ENCODE results near the gene MRPL23.

MRPL23 gene

DNA sequence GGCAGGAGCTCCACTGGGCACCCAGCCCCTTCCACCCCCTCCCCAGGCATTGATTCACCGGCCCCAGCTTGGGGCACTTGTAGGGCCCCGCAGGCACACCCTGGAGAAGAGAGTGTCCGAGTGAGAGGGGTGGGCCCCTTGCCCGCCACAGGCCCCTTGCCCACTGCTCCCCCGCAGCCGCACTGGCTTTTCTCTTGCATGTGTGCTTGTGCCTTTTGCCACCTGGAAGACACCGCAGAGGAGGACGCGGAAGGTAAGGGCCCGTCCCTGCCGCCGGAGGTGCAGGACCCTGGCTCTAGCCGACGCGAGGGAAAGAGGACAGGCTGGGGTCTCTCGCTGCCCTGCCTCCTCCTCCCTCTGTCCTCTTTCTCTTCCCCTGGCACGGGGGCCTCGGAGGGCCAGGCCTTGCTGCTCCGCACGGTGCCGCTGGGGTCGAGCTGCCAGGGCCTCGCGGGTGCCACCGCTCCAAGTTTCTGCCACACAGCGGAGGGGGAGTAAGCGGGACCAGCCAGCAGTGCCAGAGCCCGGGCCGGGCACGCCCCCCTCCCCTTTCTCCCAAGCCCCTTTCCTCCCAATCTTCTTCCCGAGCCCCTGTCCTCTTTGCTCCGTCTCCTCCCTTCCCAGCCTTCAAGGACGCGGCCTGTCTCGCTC lies 18.1 kb upstream of the MRPL23 start:
- H2BK12ac ChIP-seq (ENCODE audit: low read length in 2 of 2): no peak overlapping the region
- H3K27me3 ChIP-seq (ENCODE audit: control insufficient read depth in 1 of 2, insufficient read depth in 1 of 2, low read length in 2 of 2): peaks cover 13 to 25% of the 10 kb centered on the region in 2 experiments
- no peak overlapping the region for H3K14ac ChIP-seq (ENCODE audit: low read length in 2 of 2)
- no peak overlapping the region for H3K4me3 ChIP-seq (ENCODE audit: insufficient read depth in 1 of 2, low read depth in 1 of 2, low read length in 2 of 2)
- no peak overlapping the region for H2AK5ac ChIP-seq (ENCODE audit: low read length, severe bottlenecking)
- no peak overlapping the region for H4K8ac ChIP-seq (ENCODE audit: low read length)
- H3K4me1 ChIP-seq (ENCODE audit: control insufficient read depth, insufficient read depth, low read depth, low read length): peaks cover 17% of the 10 kb centered on the region
- peak overlapping the region; percentile 12 for H2BK15ac ChIP-seq (ENCODE audit: low read depth, poor library complexity, severe bottlenecking)
- no peak overlapping the region for H3K18ac ChIP-seq (ENCODE audit: low read depth in 1 of 2, low read length in 2 of 2)
- no peak overlapping the region for H2BK120ac ChIP-seq (ENCODE audit: low read depth, low read length)
- no peak overlapping the region for H3K27ac ChIP-seq (ENCODE audit: low read length, poor library complexity, severe bottlenecking)
- H3K4ac ChIP-seq (ENCODE audit: low read depth in 1 of 2, low read length in 2 of 2): no peak overlapping the region
- H4K91ac ChIP-seq (ENCODE audit: low read length): no peak overlapping the region
- no peaks in the 10 kb centered on the region for H3K79me1 ChIP-seq (replicated peaks; ENCODE audit: low read length, poor library complexity, severe bottlenecking)
- H3K9me3 ChIP-seq (ENCODE audit: control insufficient read depth, low read length): no peaks in the 10 kb centered on the region
- WGBS: 89% methylated on average over 35 of the region's 35 CpGs
- H3K23ac ChIP-seq (ENCODE audit: low read length in 2 of 2): no peak overlapping the region
- H2AFZ ChIP-seq (ENCODE audit: low read depth, low read length): no peak overlapping the region
- H3K36me3 ChIP-seq (ENCODE audit: control insufficient read depth in 1 of 2, insufficient read depth in 2 of 2, low read depth in 1 of 2, low read length in 2 of 2): no peaks in the 10 kb centered on the region
- H3K9ac ChIP-seq (ENCODE audit: low read length): no peak overlapping the region
- no peak for DNase-seq
- no peak overlapping the region for H3K4me2 ChIP-seq (ENCODE audit: low read length, poor library complexity, severe bottlenecking)
- H2BK5ac ChIP-seq (ENCODE audit: low read depth, low read length, poor library complexity, severe bottlenecking): no peak overlapping the region

DNA sequence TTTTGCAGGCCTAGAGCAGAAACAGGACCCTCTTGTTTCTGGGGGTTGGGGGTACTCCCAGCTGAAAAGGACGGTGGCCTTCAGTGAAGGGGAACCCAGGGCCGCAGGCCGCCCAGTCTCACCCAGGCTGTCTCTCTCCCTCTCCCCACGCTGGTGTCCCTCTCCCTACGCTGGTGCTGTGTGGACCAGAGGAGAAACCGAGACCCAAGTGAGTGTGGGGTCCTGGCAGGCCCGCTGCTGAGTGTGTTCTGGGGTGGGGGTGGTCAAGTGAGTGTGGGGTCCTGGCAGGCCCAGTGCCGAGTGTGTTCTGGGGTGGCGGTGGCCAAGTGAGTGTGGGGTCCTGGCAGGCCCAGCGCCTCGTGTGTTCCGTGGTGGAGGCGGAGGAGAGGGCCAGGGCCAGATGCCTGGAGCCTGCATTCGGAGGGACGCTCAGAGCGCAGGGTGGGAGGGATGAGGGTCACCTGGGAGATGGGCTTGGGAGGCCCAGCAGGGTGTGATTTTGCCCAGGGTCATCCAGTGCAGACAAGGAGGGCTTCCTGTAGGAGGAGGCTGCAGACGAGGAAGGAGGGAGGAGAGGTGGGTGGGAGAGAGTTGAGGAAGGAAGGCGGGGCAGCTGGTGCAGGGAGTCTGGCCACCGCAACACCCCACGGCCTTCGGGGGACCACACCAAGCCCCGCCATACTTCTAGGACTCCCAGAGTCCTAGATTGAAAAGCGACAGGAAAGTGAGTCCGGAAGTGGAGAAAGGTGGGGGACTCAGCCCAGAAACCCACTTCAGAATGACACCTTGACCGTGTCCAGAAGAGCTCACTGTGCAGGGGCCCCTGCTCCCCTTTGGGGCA lies 17.3 kb upstream of the MRPL23 start:
- no peak overlapping the region for H2AFZ ChIP-seq (ENCODE audit: low read depth, low read length)
- 89% methylated on average over 25 of the region's 25 CpGs for WGBS

DNA sequence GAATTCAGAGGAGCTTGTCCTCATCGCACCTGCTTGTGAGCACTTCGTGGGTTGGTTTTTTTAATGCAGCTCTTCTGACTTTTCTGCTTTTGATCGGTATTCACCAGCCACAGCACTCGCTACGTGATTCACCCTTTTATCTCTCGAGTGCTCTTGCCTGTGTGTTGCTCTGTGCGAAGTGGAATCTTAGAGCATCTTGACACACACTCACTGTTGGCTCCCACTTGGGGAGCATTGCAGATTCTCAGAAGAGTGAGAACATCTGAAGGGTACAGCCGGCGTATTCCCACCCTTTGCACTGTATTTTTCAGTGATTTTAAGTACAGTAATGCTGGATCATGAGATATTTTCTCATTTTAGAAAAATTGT lies 16.7 kb upstream of the MRPL23 start:
- no peak overlapping the region for H2AK5ac ChIP-seq (ENCODE audit: low read length, severe bottlenecking)
- H3K9me3 ChIP-seq (ENCODE audit: control insufficient read depth, low read length): no peaks in the 10 kb centered on the region
- H3K18ac ChIP-seq (ENCODE audit: low read depth in 1 of 2, low read length in 2 of 2): no peak overlapping the region
- no peak for DNase-seq
- H3K9ac ChIP-seq (ENCODE audit: low read length): peak overlapping the region; percentile 59
- no peak overlapping the region for H4K8ac ChIP-seq (ENCODE audit: low read length)
- no peak overlapping the region for H2BK5ac ChIP-seq (ENCODE audit: low read depth, low read length, poor library complexity, severe bottlenecking)
- peaks cover 15% of the 10 kb centered on the region for H3K4me1 ChIP-seq (ENCODE audit: control insufficient read depth, insufficient read depth, low read depth, low read length)
- no peak overlapping the region for H2BK12ac ChIP-seq (ENCODE audit: low read length in 2 of 2)
- no peak overlapping the region for H4K91ac ChIP-seq (ENCODE audit: low read length)
- 81% methylated on average over 7 of the region's 9 CpGs for whole genome bisulfite sequencing
- H3K27ac ChIP-seq (ENCODE audit: low read length, poor library complexity, severe bottlenecking): no peak overlapping the region
- no peak overlapping the region for H3K14ac ChIP-seq (ENCODE audit: low read length in 2 of 2)
- H2BK15ac ChIP-seq (ENCODE audit: low read depth, poor library complexity, severe bottlenecking): no peak overlapping the region
- no peak overlapping the region for H3K4me3 ChIP-seq (ENCODE audit: insufficient read depth in 1 of 2, low read depth in 1 of 2, low read length in 2 of 2)
- no peak overlapping the region for H2BK120ac ChIP-seq (ENCODE audit: low read depth, low read length)
- no peak overlapping the region for H3K4ac ChIP-seq (ENCODE audit: low read depth in 1 of 2, low read length in 2 of 2)
- no peaks in the 10 kb centered on the region for H3K36me3 ChIP-seq (ENCODE audit: control insufficient read depth in 1 of 2, insufficient read depth in 2 of 2, low read depth in 1 of 2, low read length in 2 of 2)
- H3K23ac ChIP-seq (ENCODE audit: low read length in 2 of 2): no peak overlapping the region
- no peaks in the 10 kb centered on the region for H3K79me1 ChIP-seq (replicated peaks; ENCODE audit: low read length, poor library complexity, severe bottlenecking)
- H3K27me3 ChIP-seq (ENCODE audit: control insufficient read depth in 1 of 2, insufficient read depth in 1 of 2, low read length in 2 of 2): peaks cover 7 to 32% of the 10 kb centered on the region in 2 experiments
- no peak overlapping the region for H2AFZ ChIP-seq (ENCODE audit: low read depth, low read length)
- H3K4me2 ChIP-seq (ENCODE audit: low read length, poor library complexity, severe bottlenecking): no peak overlapping the region

More for the DNA sequence above, 17.3 kb upstream of the MRPL23 start:
- no peak overlapping the region for H4K91ac ChIP-seq (ENCODE audit: low read length)
- peaks cover 15% of the 10 kb centered on the region for H3K4me1 ChIP-seq (ENCODE audit: control insufficient read depth, insufficient read depth, low read depth, low read length)
- no peak overlapping the region for H2BK12ac ChIP-seq (ENCODE audit: low read length in 2 of 2)
- peaks cover 8 to 31% of the 10 kb centered on the region in 2 experiments for H3K27me3 ChIP-seq (ENCODE audit: control insufficient read depth in 1 of 2, insufficient read depth in 1 of 2, low read length in 2 of 2)
- no peak overlapping the region for H2BK5ac ChIP-seq (ENCODE audit: low read depth, low read length, poor library complexity, severe bottlenecking)
- no peak overlapping the region for H4K8ac ChIP-seq (ENCODE audit: low read length)
- no peak overlapping the region for H2BK120ac ChIP-seq (ENCODE audit: low read depth, low read length)
- peak overlapping the region in 1 of 2 experiments; percentile 1 for H3K23ac ChIP-seq (ENCODE audit: low read length in 2 of 2)
- H3K79me1 ChIP-seq (replicated peaks; ENCODE audit: low read length, poor library complexity, severe bottlenecking): no peaks in the 10 kb centered on the region
- no peak overlapping the region for H3K27ac ChIP-seq (ENCODE audit: low read length, poor library complexity, severe bottlenecking)
- H3K9ac ChIP-seq (ENCODE audit: low read length): no peak overlapping the region
- no peaks in the 10 kb centered on the region for H3K9me3 ChIP-seq (ENCODE audit: control insufficient read depth, low read length)
- no peak for DNase-seq
- H2AK5ac ChIP-seq (ENCODE audit: low read length, severe bottlenecking): no peak overlapping the region
- no peak overlapping the region for H3K4me2 ChIP-seq (ENCODE audit: low read length, poor library complexity, severe bottlenecking)
- no peak overlapping the region for H3K4ac ChIP-seq (ENCODE audit: low read depth in 1 of 2, low read length in 2 of 2)
- H3K36me3 ChIP-seq (ENCODE audit: control insufficient read depth in 1 of 2, insufficient read depth in 2 of 2, low read depth in 1 of 2, low read length in 2 of 2): no peaks in the 10 kb centered on the region
- H2BK15ac ChIP-seq (ENCODE audit: low read depth, poor library complexity, severe bottlenecking): no peak overlapping the region
- H3K18ac ChIP-seq (ENCODE audit: low read depth in 1 of 2, low read length in 2 of 2): no peak overlapping the region
- no peak overlapping the region for H3K14ac ChIP-seq (ENCODE audit: low read length in 2 of 2)
- no peak overlapping the region for H3K4me3 ChIP-seq (ENCODE audit: insufficient read depth in 1 of 2, low read depth in 1 of 2, low read length in 2 of 2)

DNA sequence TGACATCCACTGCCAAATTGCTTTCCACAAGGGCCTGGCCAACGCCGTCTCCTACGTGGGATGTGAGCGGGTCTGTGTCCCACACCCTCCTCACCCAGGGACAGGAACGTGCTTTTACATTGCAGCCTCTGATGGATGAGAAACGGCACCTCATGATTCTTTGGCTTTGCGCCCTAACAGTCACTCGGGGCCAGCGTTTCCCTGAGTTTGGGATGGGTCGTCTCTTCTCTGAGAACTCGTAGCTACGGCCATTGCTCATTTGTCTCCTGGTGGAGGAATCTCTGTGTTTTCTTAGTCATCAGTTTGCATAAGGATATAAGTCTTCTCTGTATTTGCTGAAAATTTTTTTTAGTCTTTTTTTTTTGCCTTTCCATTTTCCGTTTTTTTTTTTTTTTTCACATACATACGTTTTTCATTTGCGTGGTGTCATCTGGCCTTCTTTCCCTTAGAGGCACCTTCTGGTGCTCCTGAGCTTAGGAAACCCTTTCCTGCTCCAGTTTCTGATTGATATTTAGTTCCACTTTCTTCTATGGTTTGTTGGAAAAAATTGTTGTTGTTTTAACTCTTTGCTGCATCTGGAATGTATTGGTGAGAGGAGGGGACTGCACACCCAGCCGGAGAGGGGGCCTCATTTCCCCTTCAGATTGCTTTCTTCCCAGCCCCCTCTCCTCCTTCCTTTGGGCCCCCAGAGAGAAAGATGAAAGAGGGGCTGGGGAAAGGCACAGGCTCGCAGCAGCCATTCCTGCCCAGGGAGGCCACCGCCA lies 15.6 kb upstream of the MRPL23 start:
- Histone ChIP-seq H3K4me1 (ENCODE audit: control insufficient read depth, insufficient read depth, low read depth, low read length) (peaks cover 14% of the 10 kb centered on the region), H3K9me3 (ENCODE audit: control insufficient read depth, low read length) (no peaks in the 10 kb centered on the region), H2BK15ac (ENCODE audit: low read depth, poor library complexity, severe bottlenecking) (no peak overlapping the region), H3K79me1 (replicated peaks; ENCODE audit: low read length, poor library complexity, severe bottlenecking) (no peaks in the 10 kb centered on the region), H3K36me3 (ENCODE audit: control insufficient read depth in 1 of 2, insufficient read depth in 2 of 2, low read depth in 1 of 2, low read length in 2 of 2) (no peaks in the 10 kb centered on the region), H3K9ac (ENCODE audit: low read length) (peak overlapping the region; percentile 59), H3K27me3 (ENCODE audit: control insufficient read depth in 1 of 2, insufficient read depth in 1 of 2, low read length in 2 of 2) (peaks cover 4 to 32% of the 10 kb centered on the region in 2 experiments), H2BK12ac (ENCODE audit: low read length in 2 of 2) (no peak overlapping the region), H3K4me2 (ENCODE audit: low read length, poor library complexity, severe bottlenecking) (no peak overlapping the region), H4K8ac (ENCODE audit: low read length) (no peak overlapping the region), H3K18ac (ENCODE audit: low read depth in 1 of 2, low read length in 2 of 2) (no peak overlapping the region), H3K27ac (ENCODE audit: low read length, poor library complexity, severe bottlenecking) (no peak overlapping the region), H3K4ac (ENCODE audit: low read depth in 1 of 2, low read length in 2 of 2) (no peak overlapping the region), H3K4me3 (ENCODE audit: insufficient read depth in 1 of 2, low read depth in 1 of 2, low read length in 2 of 2) (peak overlapping the region in 1 of 2 experiments; percentile 62), H4K91ac (ENCODE audit: low read length) (no peak overlapping the region), H2BK5ac (ENCODE audit: low read depth, low read length, poor library complexity, severe bottlenecking) (no peak overlapping the region), H2AFZ (ENCODE audit: low read depth, low read length) (no peak overlapping the region), H3K14ac (ENCODE audit: low read length in 2 of 2) (no peak overlapping the region), H2AK5ac (ENCODE audit: low read length, severe bottlenecking) (no peak overlapping the region), H3K23ac (ENCODE audit: low read length in 2 of 2) (no peak overlapping the region), H2BK120ac (ENCODE audit: low read depth, low read length) (no peak overlapping the region)
- no peak for DNase-seq
- 84% methylated on average over 14 of the region's 18 CpGs for WGBS
